HG03159 (cell line): ENCODE data around the gene TSPAN18.

Source experiments
- ATAC-seq: cut with Tn5 transposase; IDR thresholded peaks from one replicate; pipeline ENCODE4 v1.9.1; 2021; ENCODE audit warnings: mild to moderate bottlenecking, moderate library complexity; ENCODE audit not compliant: unreplicated experiment

The TSPAN18 gene

GRCh38 chr11:44726283-44727113, at the start of gene TSPAN18:
Gene TSPAN18 (plus strand): TSS chr11:44726962. CDS start chr11:44906417, 179,455 bp downstream.
- peak; percentile 90 for ATAC-seq

GRCh38 chr11:44680982-44681597, 45.7 kb upstream of the TSPAN18 start:
- no peak for ATAC-seq

- ATAC-seq, result no peak
Measured at GRCh38 chr11:44681698-44682097, 45.1 kb upstream of the TSPAN18 start.

- ATAC-seq, result no peak
Measured at GRCh38 chr11:44684859-44685281, 41.9 kb upstream of the TSPAN18 start.

GRCh38 chr11:44687388-44687787, 39.4 kb upstream of the TSPAN18 start:
- no peak for ATAC-seq

GRCh38 chr11:44689265-44689664, 37.5 kb upstream of the TSPAN18 start:
- ATAC-seq, result no peak

- no peak for ATAC-seq
Measured at GRCh38 chr11:44690651-44691050, 36.1 kb upstream of the TSPAN18 start.

- no peak for ATAC-seq
Measured at GRCh38 chr11:44692460-44692859, 34.3 kb upstream of the TSPAN18 start.

GRCh38 chr11:44693654-44694119, 33.1 kb upstream of the TSPAN18 start:
- ATAC-seq, result no peak

GRCh38 chr11:44694443-44694842, 32.3 kb upstream of the TSPAN18 start:
- ATAC-seq, result no peak

GRCh38 chr11:44695169-44695833, 31.5 kb upstream of the TSPAN18 start:
- ATAC-seq, result no peak

GRCh38 chr11:44698252-44698912, 28.4 kb upstream of the TSPAN18 start:
- ATAC-seq, result no peak

GRCh38 chr11:44699497-44700408, 27.0 kb upstream of the TSPAN18 start:
- no peak for ATAC-seq

GRCh38 chr11:44701276-44701675, 25.5 kb upstream of the TSPAN18 start:
- ATAC-seq, result no peak

GRCh38 chr11:44702889-44703288, 23.9 kb upstream of the TSPAN18 start:
- ATAC-seq, result no peak

- ATAC-seq, result no peak
Measured at GRCh38 chr11:44707094-44707493, 19.7 kb upstream of the TSPAN18 start.

- no peak for ATAC-seq
Measured at GRCh38 chr11:44708009-44708408, 18.8 kb upstream of the TSPAN18 start.

- ATAC-seq, result no peak
Measured at GRCh38 chr11:44708523-44709280, 18.1 kb upstream of the TSPAN18 start.

- ATAC-seq, result no peak
Measured at GRCh38 chr11:44709281-44709562, 17.5 kb upstream of the TSPAN18 start.

GRCh38 chr11:44709966-44710365, 16.8 kb upstream of the TSPAN18 start:
- ATAC-seq, result no peak
